MM.1S (cell line): ENCODE data around the gene IGF2BP3.

Experiments
- CTCF ChIP-seq: fragments of 300-600 bp; sonication (generic); IDR thresholded peaks from 2 replicates; pipeline ENCODE4 v1.5.1; 2016; ENCODE audit warnings: antibody characterized with exemption, low read length, mixed read lengths
- EZH2 ChIP-seq: fragments of 300-600 bp; sonication (generic); optimal IDR thresholded peaks from 2 replicates; pipeline ENCODE3; 2017; ENCODE audit warnings: low read depth, mild to moderate bottlenecking, antibody characterized with exemption, low read length, mixed read lengths

- TF ChIP-seq CTCF: no peak
- TF ChIP-seq EZH2: no peak
Observed at GRCh38 chr7:23426876-23427275, 43.4 kb downstream of the IGF2BP3 start.
